ENCODE measurements around the gene CTDP1.

The CTDP1 gene

DNA sequence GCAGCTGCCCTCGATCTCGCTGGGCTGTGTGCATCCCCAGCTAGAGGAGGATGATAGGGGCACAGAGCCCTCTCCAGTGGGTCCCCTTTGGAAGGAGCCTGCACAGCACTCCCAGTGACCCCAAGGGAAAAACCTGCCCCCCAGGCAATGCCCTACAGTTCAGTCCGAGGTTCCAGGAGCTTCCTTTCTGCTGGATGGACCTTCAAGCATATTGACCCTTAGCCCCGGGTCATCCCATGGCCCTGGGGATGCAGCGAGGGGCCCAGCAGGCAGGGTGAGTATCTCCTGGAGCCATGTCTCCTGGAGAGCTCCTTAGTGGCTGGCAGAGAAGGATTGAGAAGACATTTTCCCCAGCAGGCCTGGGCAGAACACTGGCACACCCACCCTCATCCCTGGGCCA lies 45.4 kb upstream of the CTDP1 start:
- TF ChIP-seq TAF1 (IDR thresholded peaks at IDR 0.05; ENCODE audit: borderline replicate concordance, insufficient read depth, low read length) (no peak), POLR2AphosphoS5 (IDR thresholded peaks at IDR 0.05; ENCODE audit: low read depth, low read length) (no peak), SIN3A (IDR thresholded peaks at IDR 0.05; ENCODE audit: borderline replicate concordance, insufficient read depth, low read length) (no peak), FOXP2 (optimal IDR thresholded peaks at IDR 0.05; ENCODE audit: borderline replicate concordance, extremely low read depth, extremely low read length, insufficient read depth) (no peak)
- TF ChIP-seq, protein P1, sequence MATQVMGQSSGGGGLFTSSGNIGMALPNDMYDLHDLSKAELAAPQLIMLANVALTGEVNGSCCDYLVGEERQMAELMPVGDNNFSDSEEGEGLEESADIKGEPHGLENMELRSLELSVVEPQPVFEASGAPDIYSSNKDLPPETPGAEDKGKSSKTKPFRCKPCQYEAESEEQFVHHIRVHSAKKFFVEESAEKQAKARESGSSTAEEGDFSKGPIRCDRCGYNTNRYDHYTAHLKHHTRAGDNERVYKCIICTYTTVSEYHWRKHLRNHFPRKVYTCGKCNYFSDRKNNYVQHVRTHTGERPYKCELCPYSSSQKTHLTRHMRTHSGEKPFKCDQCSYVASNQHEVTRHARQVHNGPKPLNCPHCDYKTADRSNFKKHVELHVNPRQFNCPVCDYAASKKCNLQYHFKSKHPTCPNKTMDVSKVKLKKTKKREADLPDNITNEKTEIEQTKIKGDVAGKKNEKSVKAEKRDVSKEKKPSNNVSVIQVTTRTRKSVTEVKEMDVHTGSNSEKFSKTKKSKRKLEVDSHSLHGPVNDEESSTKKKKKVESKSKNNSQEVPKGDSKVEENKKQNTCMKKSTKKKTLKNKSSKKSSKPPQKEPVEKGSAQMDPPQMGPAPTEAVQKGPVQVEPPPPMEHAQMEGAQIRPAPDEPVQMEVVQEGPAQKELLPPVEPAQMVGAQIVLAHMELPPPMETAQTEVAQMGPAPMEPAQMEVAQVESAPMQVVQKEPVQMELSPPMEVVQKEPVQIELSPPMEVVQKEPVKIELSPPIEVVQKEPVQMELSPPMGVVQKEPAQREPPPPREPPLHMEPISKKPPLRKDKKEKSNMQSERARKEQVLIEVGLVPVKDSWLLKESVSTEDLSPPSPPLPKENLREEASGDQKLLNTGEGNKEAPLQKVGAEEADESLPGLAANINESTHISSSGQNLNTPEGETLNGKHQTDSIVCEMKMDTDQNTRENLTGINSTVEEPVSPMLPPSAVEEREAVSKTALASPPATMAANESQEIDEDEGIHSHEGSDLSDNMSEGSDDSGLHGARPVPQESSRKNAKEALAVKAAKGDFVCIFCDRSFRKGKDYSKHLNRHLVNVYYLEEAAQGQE (IDR thresholded peaks at IDR 0.05; ENCODE audit: insufficient read depth in 1 of 2, low read depth in 2 of 2, low read length in 2 of 2), result no peak

DNA sequence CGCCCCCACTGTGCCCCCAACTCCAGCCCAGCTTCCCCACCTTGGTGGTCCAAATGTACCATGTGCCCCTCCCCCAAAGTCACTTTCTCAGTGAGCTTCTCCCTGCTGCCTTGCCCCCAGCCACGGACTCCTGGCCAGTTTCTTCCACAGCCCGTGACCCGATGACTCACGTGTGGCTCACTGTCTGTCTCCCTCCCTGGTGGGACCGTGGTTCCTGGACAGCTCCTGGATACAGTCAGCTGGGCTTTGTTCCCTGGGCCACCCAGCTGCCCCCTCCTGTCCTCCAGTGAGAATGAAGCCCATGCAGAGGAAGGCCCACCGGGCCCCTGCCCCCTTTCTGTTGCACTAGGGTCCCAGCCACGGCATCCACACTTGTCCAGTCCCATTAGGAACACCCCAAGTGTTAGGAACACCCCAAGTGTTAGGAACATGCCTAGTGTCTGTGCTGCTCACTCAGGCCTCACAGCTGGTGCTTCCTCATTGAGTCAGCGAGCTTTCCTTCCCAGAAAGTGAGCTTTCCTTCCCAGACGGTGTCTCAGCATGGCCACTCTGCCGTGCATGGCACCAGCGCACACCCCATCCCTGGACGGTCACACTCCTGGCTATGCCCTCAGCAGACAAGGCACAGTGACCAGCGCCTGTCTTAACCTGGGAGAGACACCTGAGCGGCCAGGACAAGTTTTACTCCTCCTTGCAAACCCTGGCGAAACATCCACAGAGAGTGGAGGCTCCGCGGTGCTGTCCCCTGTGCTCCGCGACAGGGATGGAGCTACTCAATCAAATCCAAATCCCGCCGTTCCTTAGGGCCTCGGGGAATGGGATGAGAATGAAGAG lies 44.8 kb upstream of the CTDP1 start:
- TF ChIP-seq, protein P1 (IDR thresholded peaks at IDR 0.05; ENCODE audit: insufficient read depth in 1 of 2, low read depth in 2 of 2, low read length in 2 of 2), result no peak
- no peak for TF ChIP-seq SIN3A (IDR thresholded peaks at IDR 0.05; ENCODE audit: borderline replicate concordance, insufficient read depth, low read length)

DNA sequence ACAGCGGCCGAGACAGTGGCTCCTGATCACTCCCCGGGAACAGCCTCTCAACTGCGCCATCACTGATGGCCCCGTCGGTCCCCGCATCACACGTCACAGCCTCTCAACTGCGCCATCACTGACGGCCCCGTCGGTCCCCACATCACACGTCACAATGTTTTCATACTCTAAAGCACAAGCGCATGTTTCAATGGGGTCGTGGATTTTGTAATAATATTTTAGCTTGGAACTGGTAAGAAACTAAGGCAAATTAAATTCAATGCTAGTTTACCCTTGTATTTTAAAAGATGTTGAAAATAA lies 44.2 kb upstream of the CTDP1 start:
- TF ChIP-seq TAF1 (IDR thresholded peaks at IDR 0.05; ENCODE audit: borderline replicate concordance, insufficient read depth, low read length) (no peak), POLR2AphosphoS5 (IDR thresholded peaks at IDR 0.05; ENCODE audit: low read depth, low read length) (no peak), FOXP2 (optimal IDR thresholded peaks at IDR 0.05; ENCODE audit: borderline replicate concordance, extremely low read depth, extremely low read length, insufficient read depth) (no peak), SIN3A (IDR thresholded peaks at IDR 0.05; ENCODE audit: borderline replicate concordance, insufficient read depth, low read length) (no peak)
- TF ChIP-seq, protein P1 (IDR thresholded peaks at IDR 0.05; ENCODE audit: insufficient read depth in 1 of 2, low read depth in 2 of 2, low read length in 2 of 2), result no peak

DNA sequence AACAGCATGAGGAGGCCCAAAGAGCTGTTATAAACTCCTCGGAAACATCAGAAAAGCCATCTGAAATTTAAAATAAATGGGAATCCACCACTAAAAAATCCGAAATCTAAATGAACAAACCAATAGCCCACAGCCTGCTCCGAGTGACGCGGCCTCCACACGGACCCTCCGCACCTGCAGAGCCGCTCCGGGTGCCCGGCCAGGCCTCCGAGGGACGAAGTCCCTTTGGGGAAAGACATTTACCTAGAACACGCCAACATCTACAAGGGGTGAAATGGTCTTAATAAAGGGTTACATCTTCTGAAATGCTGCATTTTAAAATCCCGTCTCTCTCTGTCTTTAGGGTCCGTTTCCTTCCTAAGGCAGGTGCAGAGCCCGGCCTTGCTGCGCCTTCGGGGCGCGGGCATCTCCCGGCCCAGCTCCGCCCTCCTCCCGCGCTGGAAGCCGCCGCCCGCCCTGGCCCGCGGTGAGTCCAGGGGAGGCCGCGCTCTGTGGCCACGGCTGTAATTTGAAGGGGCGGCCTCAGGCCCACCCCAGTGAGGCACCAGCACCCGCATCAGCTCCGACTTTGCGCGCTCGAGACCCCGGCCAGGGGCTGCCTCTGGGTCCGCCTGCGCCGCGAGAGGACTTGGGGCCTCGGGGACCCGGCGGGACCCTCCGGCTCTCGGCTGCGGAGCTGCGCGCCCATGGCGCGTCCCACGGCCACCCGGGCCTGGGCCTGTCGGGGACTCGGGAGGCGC lies 42.3 kb upstream of the CTDP1 start:
- TF ChIP-seq POLR2AphosphoS5 (IDR thresholded peaks at IDR 0.05; ENCODE audit: low read depth, low read length), result no peak
- no peak for TF ChIP-seq TAF1 (IDR thresholded peaks at IDR 0.05; ENCODE audit: borderline replicate concordance, insufficient read depth, low read length)
- TF ChIP-seq, protein P1 (IDR thresholded peaks at IDR 0.05; ENCODE audit: insufficient read depth in 1 of 2, low read depth in 2 of 2, low read length in 2 of 2), result no peak
- TF ChIP-seq FOXP2 (optimal IDR thresholded peaks at IDR 0.05; ENCODE audit: borderline replicate concordance, extremely low read depth, extremely low read length, insufficient read depth), result no peak
- no peak for TF ChIP-seq SIN3A (IDR thresholded peaks at IDR 0.05; ENCODE audit: borderline replicate concordance, insufficient read depth, low read length)
